Esophagus muscularis mucosa (tissue), 4 donors: ENCODE measurements around the gene TAOK1. TPM values are rescaled to one million over a fixed set of nuclear protein-coding genes. Genes with fewer than 3 reads are reported as not detected.

ENCODE experiments used
- DNase-seq: peaks from one replicate; pipeline ENCODE4 v3.0.0-alpha.2; 2017; ENCODE audit errors: extremely low spot score
- H3K27ac ChIP-seq, 4 donors: fragments of 200-600 bp; sonication (generic); replicated peaks in 1 of 4; 1 replicate in 3 of 4; 2 replicates in 1 of 4; pipeline ENCODE4 v1.5.1; 2016 to 2019; ENCODE audit warnings: mild to moderate bottlenecking in 1 of 4
- H3K27me3 ChIP-seq, 4 donors: fragments of 200-600 bp; sonication (generic); one replicate each; pipeline versions ENCODE4 v1.5.1 to v1.6.0; 2016 to 2019
- H3K36me3 ChIP-seq, 4 donors: fragments of 200-600 bp; sonication (generic); one replicate each; pipeline ENCODE4 v1.5.1; 2016 to 2019
- H3K4me1 ChIP-seq, 4 donors: fragments of 200-600 bp; sonication (generic); one replicate each; pipeline ENCODE4 v1.5.1; 2016 to 2019
- H3K4me3 ChIP-seq, 4 donors: fragments of 200-600 bp; sonication (generic); 1 replicate in 2 of 4; 2 replicates in 2 of 4; pipeline ENCODE4 v1.5.1; 2016 to 2019; ENCODE audit warnings: mild to moderate bottlenecking in 4 of 4, moderate library complexity in 1 of 4
- H3K9me3 ChIP-seq, 4 donors: fragments of 200-600 bp; sonication (generic); 1 replicate in 3 of 4; 2 replicates in 1 of 4; pipeline ENCODE4 v1.5.1; 2016 to 2019
- EP300 ChIP-seq: sonication (generic); formaldehyde crosslinking; IDR thresholded peaks from one replicate; pipeline ENCODE4 v1.6.1; 2017; ENCODE audit warnings: antibody characterized with exemption
- POLR2A ChIP-seq: fragments of 450-650 bp; IDR thresholded peaks from one replicate; pipeline ENCODE4 v1.6.1; 2017; ENCODE audit warnings: antibody characterized with exemption, moderate library complexity, mild to moderate bottlenecking, low read depth
- POLR2AphosphoS5 ChIP-seq, 2 donors: sonication (generic); formaldehyde crosslinking; IDR thresholded peaks; one replicate each; pipeline ENCODE4 v1.6.1; 2017; ENCODE audit warnings: antibody characterized with exemption in 2 of 2
- WGBS: methylation state at CpG from one replicate; pipeline ENCODE4 v1.1.5; 2018; 5-methylcytosine and 5-hydroxymethylcytosine counted together
- intact Hi-C: fragments of 100-400 bp; cut with DNase I; formaldehyde crosslinking; loops from one replicate; pipeline ENCODE4 v1.15.1; 2023
- total RNA-seq, 4 donors: library from RNA; depleted of rRNA; stranded (reverse); fragments of >200 nt; gene quantifications; one replicate each; pipeline versions ENCODE4 v1.1.0 to v1.2.1, GENCODE V29; 2016
- TF ChIP-seq, protein P1 (sequence below), 3 experiments: fragments of 200-600 bp in 2 of 3; fragments of 450-650 bp in 1 of 3; sonication (generic) in 2 of 3; IDR thresholded peaks; one replicate each; pipeline ENCODE4 v1.5.1; 2017 to 2019; ENCODE audit warnings: antibody characterized with exemption in 3 of 3, mild to moderate bottlenecking in 2 of 3, moderate library complexity in 1 of 3

TAOK1 gene
- total RNA-seq, 4 donors from 2014 or later, result 48.7 to 73.1 (median 58.9) TPM

DNA sequence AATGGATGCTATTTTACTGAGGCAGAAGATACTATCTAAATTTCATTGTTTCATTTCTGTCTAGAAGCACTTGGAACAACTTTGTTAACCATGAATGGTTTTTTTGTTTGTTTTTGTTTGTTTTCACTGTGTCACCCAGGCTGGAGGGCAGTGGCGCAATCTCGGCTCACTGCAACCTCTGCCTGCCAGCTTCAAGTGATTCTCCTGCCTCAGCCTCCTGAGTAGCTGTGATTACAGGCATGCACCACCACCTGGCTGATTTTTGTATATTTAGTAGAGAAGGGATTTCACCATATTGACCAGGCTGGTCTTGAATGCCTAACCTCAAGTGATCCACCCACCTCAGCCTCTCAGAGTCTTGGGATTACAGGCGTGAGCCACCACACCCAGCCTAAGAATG, 136.2 kb downstream of the TAOK1 start:
- no peak for DNase-seq
- Histone ChIP-seq H3K27ac (no peak overlapping the region), H3K9me3 (no peaks in the 10 kb centered on the region), H3K4me3 (no peak overlapping the region), H3K27me3 (no peaks in the 10 kb centered on the region), H3K36me3 (peaks cover 19 to 90% (median 64%) of the 10 kb centered on the region in 4 donors), H3K4me1 (no peaks in the 10 kb centered on the region)
- no peak for TF ChIP-seq POLR2AphosphoS5 (IDR thresholded peaks at IDR 0.05)
- TF ChIP-seq, protein P1, sequence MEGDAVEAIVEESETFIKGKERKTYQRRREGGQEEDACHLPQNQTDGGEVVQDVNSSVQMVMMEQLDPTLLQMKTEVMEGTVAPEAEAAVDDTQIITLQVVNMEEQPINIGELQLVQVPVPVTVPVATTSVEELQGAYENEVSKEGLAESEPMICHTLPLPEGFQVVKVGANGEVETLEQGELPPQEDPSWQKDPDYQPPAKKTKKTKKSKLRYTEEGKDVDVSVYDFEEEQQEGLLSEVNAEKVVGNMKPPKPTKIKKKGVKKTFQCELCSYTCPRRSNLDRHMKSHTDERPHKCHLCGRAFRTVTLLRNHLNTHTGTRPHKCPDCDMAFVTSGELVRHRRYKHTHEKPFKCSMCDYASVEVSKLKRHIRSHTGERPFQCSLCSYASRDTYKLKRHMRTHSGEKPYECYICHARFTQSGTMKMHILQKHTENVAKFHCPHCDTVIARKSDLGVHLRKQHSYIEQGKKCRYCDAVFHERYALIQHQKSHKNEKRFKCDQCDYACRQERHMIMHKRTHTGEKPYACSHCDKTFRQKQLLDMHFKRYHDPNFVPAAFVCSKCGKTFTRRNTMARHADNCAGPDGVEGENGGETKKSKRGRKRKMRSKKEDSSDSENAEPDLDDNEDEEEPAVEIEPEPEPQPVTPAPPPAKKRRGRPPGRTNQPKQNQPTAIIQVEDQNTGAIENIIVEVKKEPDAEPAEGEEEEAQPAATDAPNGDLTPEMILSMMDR (IDR thresholded peaks at IDR 0.05), result no peak
- no peak for TF ChIP-seq POLR2A
- no peak for TF ChIP-seq EP300
- intact Hi-C loops, result no loop called here
- 90% methylated on average over 3 of the region's 3 CpGs for WGBS

DNA sequence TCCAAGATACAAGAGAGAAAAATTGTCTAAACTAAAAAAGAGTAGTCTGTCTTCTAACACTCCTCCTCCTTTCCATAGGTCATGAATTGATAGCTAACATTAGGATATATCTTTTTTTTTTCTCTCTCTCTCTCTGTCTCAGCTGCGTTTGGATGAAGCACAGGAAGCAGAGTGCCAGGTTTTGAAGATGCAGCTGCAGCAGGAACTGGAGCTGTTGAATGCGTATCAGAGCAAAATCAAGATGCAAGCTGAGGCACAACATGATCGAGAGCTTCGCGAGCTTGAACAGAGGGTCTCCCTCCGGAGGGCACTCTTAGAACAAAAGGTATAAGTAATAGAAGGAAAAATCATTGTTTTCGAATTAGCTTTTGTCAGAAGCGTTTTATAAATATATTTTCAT, 143.8 kb downstream of the TAOK1 start:
- WGBS, result 88% methylated on average over 8 of the region's 8 CpGs
- TF ChIP-seq POLR2A, result no peak
- TF ChIP-seq, protein P1 (IDR thresholded peaks at IDR 0.05), result no peak
- no peak for TF ChIP-seq POLR2AphosphoS5 (IDR thresholded peaks at IDR 0.05)
- TF ChIP-seq EP300, result no peak
- no peaks in the 10 kb centered on the region for H3K27me3 ChIP-seq
- no peak overlapping the region for H3K4me3 ChIP-seq
- DNase-seq, result no peak
- H3K4me1 ChIP-seq, result no peaks in the 10 kb centered on the region
- H3K36me3 ChIP-seq, result peaks cover 23 to 89% (median 64%) of the 10 kb centered on the region in 4 donors
- no peak overlapping the region for H3K27ac ChIP-seq
- H3K9me3 ChIP-seq, result no peaks in the 10 kb centered on the region
- intact Hi-C loops, result no loop called here

DNA sequence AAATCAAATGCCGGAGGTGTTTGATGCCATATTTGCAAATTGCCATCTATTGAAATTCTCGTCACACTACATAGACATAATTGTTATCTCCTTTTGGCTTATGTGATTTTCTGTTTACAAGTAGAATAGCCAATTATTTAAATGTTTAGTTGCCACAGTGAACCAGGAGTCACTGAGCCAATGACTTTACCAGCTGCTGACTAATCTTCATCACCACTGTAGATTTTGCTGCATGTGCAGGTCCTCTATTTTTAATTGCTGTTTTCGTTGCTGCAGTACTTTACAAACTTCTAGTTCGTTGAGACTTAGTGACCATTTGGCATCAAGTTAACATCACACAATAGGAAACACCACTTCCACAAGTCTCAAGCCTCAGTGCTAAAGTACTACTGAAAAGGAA, 153.9 kb downstream of the TAOK1 start:
- no peaks in the 10 kb centered on the region for H3K9me3 ChIP-seq
- no peak overlapping the region for H3K4me3 ChIP-seq
- TF ChIP-seq POLR2AphosphoS5 (IDR thresholded peaks at IDR 0.05), result no peak
- TF ChIP-seq, protein P1 (IDR thresholded peaks at IDR 0.05), result no peak
- DNase-seq, result no peak
- peaks cover 8 to 54% (median 42%) of the 10 kb centered on the region in 4 donors for H3K36me3 ChIP-seq
- H3K27ac ChIP-seq, result no peak overlapping the region
- H3K4me1 ChIP-seq, result peaks cover 0 to 14% (median 8%) of the 10 kb centered on the region in 4 donors
- intact Hi-C loops, result no loop called here
- no peaks in the 10 kb centered on the region for H3K27me3 ChIP-seq
- 87% methylated on average over 4 of the region's 4 CpGs for WGBS

DNA sequence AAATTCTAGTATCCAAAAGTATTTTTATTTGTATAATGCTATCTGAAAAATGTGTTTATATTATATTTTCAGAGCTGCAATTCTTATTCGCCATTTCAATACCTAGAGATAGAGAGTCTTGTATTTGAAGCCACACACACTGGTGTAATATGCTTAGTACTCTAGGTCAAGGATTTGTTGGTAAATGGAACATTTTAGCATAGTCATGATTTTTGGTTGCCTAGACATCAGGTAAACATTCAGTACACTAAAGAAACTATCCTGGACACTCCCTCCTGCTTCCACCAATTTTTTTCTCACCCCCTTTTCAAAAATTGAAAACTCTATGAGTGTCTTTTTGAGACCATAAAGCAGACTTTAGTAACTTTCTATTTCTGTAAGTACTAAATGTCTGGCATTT, 155.9 kb downstream of the TAOK1 start:
- Histone ChIP-seq H3K27ac (no peak overlapping the region), H3K27me3 (no peaks in the 10 kb centered on the region), H3K4me3 (no peak overlapping the region), H3K9me3 (no peaks in the 10 kb centered on the region), H3K36me3 (peaks cover 8 to 36% (median 31%) of the 10 kb centered on the region in 4 donors), H3K4me1 (peaks cover 9 to 24% (median 17%) of the 10 kb centered on the region in 4 donors)
- whole genome bisulfite sequencing, result 78% methylated on average over 1 of the region's 1 CpG
- TF ChIP-seq POLR2AphosphoS5 (IDR thresholded peaks at IDR 0.05), result no peak
- TF ChIP-seq, protein P1 (IDR thresholded peaks at IDR 0.05), result no peak
- no peak for TF ChIP-seq POLR2A
- no peak for TF ChIP-seq EP300
- intact Hi-C loops, result no loop called here
- DNase-seq, result no peak

DNA sequence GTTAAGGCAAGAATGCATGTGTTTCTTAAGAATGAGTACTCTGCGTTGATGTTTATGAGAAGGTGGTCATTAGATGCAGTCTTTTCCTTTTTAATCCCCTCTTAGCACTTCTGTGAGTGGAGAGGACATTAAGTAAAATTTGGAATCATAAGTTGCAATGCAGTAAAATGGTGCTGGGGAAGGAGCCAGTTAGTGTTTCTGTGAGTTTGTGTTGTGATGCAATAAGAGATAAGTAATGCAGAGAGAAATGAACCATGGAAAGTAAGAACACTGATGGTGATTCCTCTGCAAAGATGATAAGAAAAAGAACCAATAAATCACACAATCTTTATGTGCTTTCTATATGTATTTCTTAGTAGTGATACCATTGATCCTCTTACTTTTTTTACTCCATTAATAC, 156.7 kb downstream of the TAOK1 start:
- no peak for TF ChIP-seq POLR2A
- TF ChIP-seq EP300, result no peak
- TF ChIP-seq, protein P1 (IDR thresholded peaks at IDR 0.05), result no peak
- no peak for TF ChIP-seq POLR2AphosphoS5 (IDR thresholded peaks at IDR 0.05)
- H3K27ac ChIP-seq, result no peak overlapping the region
- intact Hi-C loops, result no loop called here
- peaks cover 8 to 30% (median 24%) of the 10 kb centered on the region in 4 donors for H3K36me3 ChIP-seq
- no peaks in the 10 kb centered on the region for H3K9me3 ChIP-seq
- DNase-seq, result no peak
- no peaks in the 10 kb centered on the region for H3K27me3 ChIP-seq
- 91% methylated on average over 1 of the region's 1 CpG for WGBS
- no peak overlapping the region for H3K4me3 ChIP-seq
- H3K4me1 ChIP-seq, result peaks cover 9 to 24% (median 17%) of the 10 kb centered on the region in 4 donors
